PC-3 (cell line): ENCODE data around the gene ASB16. TPM values are rescaled to one million over a fixed set of nuclear protein-coding genes. Genes with fewer than 3 reads are reported as not detected.

ENCODE experiments used
- ATAC-seq: fragments of 200-7000 bp; cut with Tn5 transposase; 2 replicates; pipeline ENCODE4 v1.9.1; 2020; ENCODE audit warnings: mild to moderate bottlenecking, moderate library complexity
- BruUV-seq: library from RNA; stranded (reverse); fragments of 400-500 nt; replicated peaks from 2 replicates; lab custom pipeline; 2021; lab: Mats Ljungman, UMichigan
- CTCF ChIA-PET: fragments of 300-600 bp; sonication (Branson Sonifier 250); formaldehyde crosslinking; loops from one replicate; lab custom pipeline; 2022; ENCODE audit warnings: antibody characterized with exemption; lab: Charles Lee
- POLR2A ChIA-PET: fragments of 300-600 bp; sonication (Branson Sonifier 250); formaldehyde crosslinking; loops from one replicate; lab custom pipeline; 2022; ENCODE audit warnings: antibody characterized with exemption; ENCODE audit not compliant: unreplicated experiment; lab: Charles Lee
- DNase-seq: peaks from one replicate; pipeline ENCODE4 v3.0.0-alpha.2; 2015
- H2AFZ ChIP-seq: fragments of 300-600 bp; sonication (generic); 2 replicates; pipeline ENCODE4 v1.6.0; 2016; ENCODE audit warnings: antibody characterized with exemption, low read length
- H3F3A ChIP-seq: fragments of 300-600 bp; sonication (generic); one replicate; pipeline ENCODE4 v1.6.0; 2017; ENCODE audit warnings: antibody characterized with exemption, low read length, control low read depth, mild to moderate bottlenecking; ENCODE audit not compliant: unreplicated experiment
- H3K27ac ChIP-seq: fragments of 300-600 bp; sonication (generic); 2 replicates; pipeline ENCODE4 v1.5.1; 2016; ENCODE audit warnings: mild to moderate bottlenecking, low read length
- H3K27me3 ChIP-seq: fragments of 300-600 bp; sonication (generic); 2 replicates; pipeline ENCODE4 v1.6.1; 2016; ENCODE audit warnings: low read length, mixed read lengths
- H3K36me3 ChIP-seq: fragments of 300-600 bp; sonication (generic); 2 replicates; pipeline ENCODE4 v1.6.1; 2016; ENCODE audit warnings: low read depth, mixed run types, low read length, mixed read lengths
- H3K4me1 ChIP-seq: fragments of 300-600 bp; sonication (generic); 2 replicates; pipeline ENCODE4 v1.5.1; 2016; ENCODE audit warnings: low read length; ENCODE audit not compliant: insufficient read depth
- H3K4me2 ChIP-seq: fragments of 300-600 bp; sonication (generic); 2 replicates; pipeline ENCODE4 v1.6.0; 2016; ENCODE audit warnings: low read length
- H3K4me3 ChIP-seq: fragments of 300-600 bp; sonication (generic); 2 replicates; pipeline ENCODE4 v1.5.1; 2016; ENCODE audit warnings: mild to moderate bottlenecking, low read length, mixed read lengths
- H3K79me2 ChIP-seq: fragments of 300-600 bp; sonication (generic); 2 replicates; pipeline ENCODE4 v1.6.1; 2017; ENCODE audit warnings: low read length, mixed read lengths
- H3K9ac ChIP-seq: fragments of 300-600 bp; sonication (generic); 2 replicates; pipeline ENCODE4 v1.6.0; 2016; ENCODE audit warnings: mild to moderate bottlenecking, low read length
- H3K9me2 ChIP-seq: fragments of 300-600 bp; sonication (generic); replicated peaks from 2 replicates; pipeline ENCODE4 v1.6.1; 2016; ENCODE audit warnings: mixed run types, low read length, mixed read lengths
- H3K9me3 ChIP-seq: fragments of 300-600 bp; sonication (generic); 2 replicates; pipeline ENCODE4 v1.6.1; 2016; ENCODE audit warnings: low read length, mixed read lengths
- H4K20me1 ChIP-seq: fragments of 300-600 bp; sonication (generic); 2 replicates; pipeline ENCODE4 v1.6.1; 2016; ENCODE audit warnings: low read length, mixed read lengths
- CTCF ChIP-seq: fragments of 300-600 bp; sonication (generic); conservative IDR thresholded peaks from 2 replicates; pipeline ENCODE4 v1.5.1; 2017; ENCODE audit warnings: antibody characterized with exemption, low read depth, mild to moderate bottlenecking, low read length
- EZH2 ChIP-seq: fragments of 300-600 bp; sonication (generic); IDR thresholded peaks from one replicate; pipeline ENCODE4 v1.6.1; 2017; ENCODE audit warnings: antibody characterized with exemption, mild to moderate bottlenecking, low read length; ENCODE audit not compliant: unreplicated experiment
- EZH2phosphoT487 ChIP-seq: fragments of 300-600 bp; sonication (generic); IDR thresholded peaks from 2 replicates; pipeline ENCODE4 v1.6.1; 2018; ENCODE audit warnings: mild to moderate bottlenecking, antibody characterized with exemption, low read length, borderline replicate concordance
- intact Hi-C: fragments of 100-400 bp; cut with micrococcal nuclease; formaldehyde crosslinking; loops from 2 replicates; pipeline ENCODE4 v1.9.0; 2023
- total RNA-seq: library from RNA; depleted of rRNA; stranded (reverse); fragments of >200 nt; gene quantifications from 2 replicates; pipeline ENCODE4 v1.2.3, GENCODE V29; 2014

ASB16 gene
- total RNA-seq, 1 experiment from 2014 or later, result 0.51 TPM

- H3K9ac ChIP-seq, result no peak overlapping the region
- POLR2A ChIA-PET, result no interaction called here
- H3F3A ChIP-seq, result no peaks in the 10 kb centered on the region
- no peak overlapping the region for H2AFZ ChIP-seq
- H3K4me2 ChIP-seq, result no peak overlapping the region
- no peak overlapping the region for H3K4me3 ChIP-seq
- CTCF ChIA-PET, result no interaction called here
- H3K36me3 ChIP-seq, result peaks cover 16% of the 10 kb centered on the region; the same call in 1 of the 2 replicates
- no peak for TF ChIP-seq EZH2phosphoT487
- TF ChIP-seq EZH2, result no peak
- TF ChIP-seq CTCF, result no peak
- peaks cover 4% of the 10 kb centered on the region for H3K4me1 ChIP-seq
- no peaks in the 10 kb centered on the region for H3K9me2 ChIP-seq
- DNase-seq (peak; percentile 1), ATAC-seq (no peak)
- H3K79me2 ChIP-seq, result no peaks in the 10 kb centered on the region
- H4K20me1 ChIP-seq, result no peaks in the 10 kb centered on the region
- intact Hi-C loops, result no loop called here
- no TSS peak for BruUV-seq
- no peaks in the 10 kb centered on the region for H3K27me3 ChIP-seq
- no peak overlapping the region for H3K27ac ChIP-seq
- H3K9me3 ChIP-seq, result no peaks in the 10 kb centered on the region
These were observed 6.0 kb upstream of the ASB16 start for GRCh38 chr17:44164476-44164875.

DNA sequence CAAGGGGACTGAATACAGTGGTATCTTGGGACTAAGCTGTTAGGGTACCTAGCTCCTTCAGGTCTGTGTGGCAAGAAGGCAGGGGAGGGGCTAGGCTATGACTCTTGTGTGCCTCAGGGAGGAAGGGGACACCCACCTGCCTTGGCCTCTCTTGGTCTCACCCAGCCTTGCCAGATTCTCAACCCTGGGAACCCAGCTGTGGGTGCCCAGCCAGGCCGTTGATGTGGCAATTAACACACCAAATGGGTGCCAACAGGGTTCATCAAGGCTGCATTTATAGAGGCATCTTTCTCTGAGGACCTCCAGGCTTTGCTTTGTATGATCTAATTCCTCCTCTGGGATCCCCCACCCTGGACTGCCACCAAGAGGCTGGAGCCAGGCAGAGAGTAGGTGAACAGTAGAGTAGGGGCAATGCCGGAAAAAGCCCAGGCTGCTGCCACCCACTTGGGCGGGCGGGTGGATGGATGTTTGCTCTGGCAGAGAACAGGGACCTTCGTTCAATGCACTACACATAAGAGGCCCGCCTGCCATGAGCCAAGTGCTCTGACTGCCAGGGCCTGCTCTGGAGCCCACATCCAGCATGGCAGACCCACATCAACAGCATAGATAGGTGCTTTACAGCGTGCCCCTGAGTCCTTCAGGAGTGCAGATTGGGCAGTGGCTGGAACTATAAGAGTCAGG, 3.2 kb upstream of the ASB16 start:
- POLR2A ChIA-PET, result no interaction called here
- intact Hi-C loops, result no loop called here

More for the DNA sequence above, 3.2 kb upstream of the ASB16 start:
- Histone ChIP-seq H3K9ac (no peak overlapping the region), H3K79me2 (no peaks in the 10 kb centered on the region), H3F3A (no peaks in the 10 kb centered on the region), H3K27me3 (no peaks in the 10 kb centered on the region), H3K4me1 (peaks cover 9% of the 10 kb centered on the region), H2AFZ (no peak overlapping the region), H3K27ac (no peak overlapping the region), H3K4me3 (no peak overlapping the region), H3K4me2 (no peak overlapping the region), H3K9me2 (no peaks in the 10 kb centered on the region), H3K9me3 (no peaks in the 10 kb centered on the region), H4K20me1 (no peaks in the 10 kb centered on the region), H3K36me3 (no peaks in the 10 kb centered on the region)
- TF ChIP-seq EZH2phosphoT487 (no peak), EZH2 (no peak), CTCF (no peak)
- ATAC-seq (no peak), DNase-seq (no peak)
- CTCF ChIA-PET, result interaction anchor here (0.6 to 1.8 kb wide), 7 partner anchors 9 to 161 kb away, joined by 4 to 42 read pairs (median 8); partner anchors contain the start of gene HDAC5
- no TSS peak for BruUV-seq
